A204.1 (cell line): ENCODE measurements around the gene HIF1A.
"Not testable (repeated sequence)": the region's sequence is repeated elsewhere in the genome, so short reads cannot be mapped to it uniquely, and the experiment has no call there.

ENCODE experiments used
- FAIRE-seq: peaks from 2 replicates; lab custom pipeline; 2012; peaks lifted over from hg19 to GRCh38; lab: Jason Lieb, UNC

HIF1A gene

DNA sequence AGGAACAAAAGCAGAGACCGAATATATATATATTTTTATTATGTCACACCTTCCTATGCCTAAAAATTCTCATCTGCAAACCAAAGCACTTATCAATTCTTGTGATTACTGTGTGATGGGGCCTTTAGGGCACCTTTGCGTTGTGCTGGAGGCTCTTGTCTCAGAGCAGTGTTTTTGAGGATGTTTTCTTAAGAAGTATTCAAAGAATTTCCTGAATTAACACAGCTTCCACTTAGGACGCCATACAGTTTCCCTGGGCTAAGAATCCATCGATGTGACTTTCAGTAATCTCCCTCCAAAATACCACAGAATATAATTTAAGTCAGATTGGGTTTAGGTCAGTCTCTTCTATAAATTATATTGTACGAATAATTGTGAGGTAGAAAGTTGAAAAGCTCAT, 22.0 kb upstream of the HIF1A start:
- no peak for FAIRE-seq

GRCh38 chr14:61675291-61675690, 20.0 kb upstream of the HIF1A start:
- FAIRE-seq = no peak

DNA sequence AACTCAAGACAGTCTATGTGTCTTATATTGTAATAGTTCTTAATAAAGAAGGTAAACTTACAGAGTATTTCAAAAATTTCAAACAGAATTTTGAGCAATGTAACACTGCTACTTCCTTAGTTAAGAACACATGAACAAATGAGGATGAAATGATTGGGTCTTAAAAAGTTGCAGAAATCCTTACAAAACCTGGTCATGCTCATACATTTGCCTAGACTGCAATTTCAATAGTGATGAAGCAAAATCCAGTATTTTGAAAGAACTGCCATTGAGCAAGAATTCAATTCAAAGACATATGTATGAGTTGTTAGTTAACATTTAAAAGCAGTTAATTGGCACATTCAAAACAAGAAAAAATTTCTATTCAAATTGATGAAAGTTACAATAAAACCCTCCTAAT, 17.8 kb upstream of the HIF1A start:
- no peak for FAIRE-seq

DNA sequence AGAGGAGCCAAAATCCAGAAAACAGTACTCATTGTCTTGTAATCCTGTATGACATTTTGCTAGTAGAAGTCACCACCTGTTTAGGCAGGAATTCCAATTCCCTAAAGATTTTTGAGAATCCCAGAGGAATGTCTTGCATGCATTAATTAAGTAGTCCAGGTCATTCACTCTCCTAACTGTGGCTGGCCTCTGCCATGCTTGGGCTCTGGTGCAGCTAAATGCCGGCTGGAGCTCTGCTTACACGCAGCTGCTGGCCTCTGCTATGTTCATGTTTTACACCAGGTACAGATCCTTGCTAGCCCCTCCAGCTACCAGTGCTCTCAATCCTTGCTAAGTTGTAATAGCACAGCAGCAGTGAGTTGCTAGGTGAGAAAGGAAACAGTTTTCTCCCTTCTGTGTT, 16.3 kb upstream of the HIF1A start:
- FAIRE-seq = no peak

DNA sequence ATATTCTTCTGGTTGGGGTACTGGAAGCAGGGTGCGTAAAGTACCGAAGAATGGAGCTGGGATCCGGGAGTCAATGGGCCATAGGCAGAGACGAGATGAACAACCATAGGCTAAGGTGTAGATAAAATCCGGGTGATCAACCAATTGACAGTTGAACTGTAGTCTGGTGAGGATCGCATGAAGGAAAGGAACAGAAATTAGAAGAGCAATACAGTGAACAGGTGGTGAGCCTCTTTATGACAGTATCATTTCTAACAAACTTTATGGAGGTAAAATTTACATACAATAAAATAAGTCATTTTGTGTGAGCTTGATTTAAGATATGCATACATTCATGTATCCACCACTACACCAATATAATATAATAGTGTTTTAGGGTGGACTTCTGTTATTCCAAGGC, 13.9 kb upstream of the HIF1A start:
- FAIRE-seq = no peak

GRCh38 chr14:61683108-61683507, 12.2 kb upstream of the HIF1A start:
- FAIRE-seq = no peak

GRCh38 chr14:61690039-61690438, 5.3 kb upstream of the HIF1A start:
- no peak for FAIRE-seq

- no peak for FAIRE-seq
Observed at GRCh38 chr14:61690982-61691381, 4.3 kb upstream of the HIF1A start.

DNA sequence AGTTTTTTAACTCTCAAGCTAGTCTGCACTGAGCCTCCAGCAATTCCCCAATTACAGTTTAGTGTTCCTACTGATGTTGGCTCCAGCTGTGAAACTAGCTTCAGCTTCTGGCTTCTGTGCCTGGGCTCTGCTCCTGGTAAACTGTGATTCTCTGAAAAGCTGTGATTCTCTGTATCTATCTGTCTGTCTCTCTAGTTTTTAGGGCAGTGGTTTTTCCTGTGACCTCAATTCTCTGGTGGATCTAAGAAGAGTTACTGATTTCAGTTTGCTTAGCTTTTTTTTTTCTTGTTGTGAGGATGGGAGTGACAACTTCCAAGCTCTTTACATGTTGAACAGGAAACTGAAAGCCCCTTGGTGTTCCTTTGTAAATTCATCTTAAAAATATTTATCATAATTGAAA, 3.8 kb upstream of the HIF1A start:
- FAIRE-seq = no peak

- FAIRE-seq = no peak
Observed at GRCh38 chr14:61694039-61694438, 1.3 kb upstream of the HIF1A start.

- FAIRE-seq = no peak
Observed at GRCh38 chr14:61695695-61696527, 598 bp downstream of the HIF1A start.

- FAIRE-seq = no peak
Observed at GRCh38 chr14:61696753-61697318, 1.5 kb downstream of the HIF1A start.

GRCh38 chr14:61698206-61698980, 3.1 kb downstream of the HIF1A start:
- no peak for FAIRE-seq

GRCh38 chr14:61699027-61699426, 3.7 kb downstream of the HIF1A start:
- FAIRE-seq = no peak

- no peak for FAIRE-seq
Observed at GRCh38 chr14:61700104-61700886, 5.0 kb downstream of the HIF1A start.

DNA sequence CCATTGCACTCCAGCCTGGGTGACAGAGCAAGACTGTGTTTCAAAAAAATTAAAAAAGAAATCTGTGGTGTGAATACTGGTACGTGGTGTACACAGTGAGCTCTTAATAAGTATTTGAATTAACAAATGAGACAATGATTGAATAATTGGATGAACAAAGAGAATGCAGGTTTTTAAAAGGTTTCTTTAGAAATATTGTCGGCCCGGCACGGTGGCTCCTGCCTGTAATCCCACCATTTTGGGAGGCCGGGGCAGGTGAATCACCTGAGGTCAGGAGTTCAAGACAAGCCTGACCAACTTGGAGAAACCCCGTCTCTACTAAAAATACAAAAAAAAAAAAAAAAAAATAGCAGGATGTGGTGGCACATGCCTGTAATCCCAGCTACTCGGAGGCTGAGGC, 6.6 kb downstream of the HIF1A start:
- FAIRE-seq = no peak

DNA sequence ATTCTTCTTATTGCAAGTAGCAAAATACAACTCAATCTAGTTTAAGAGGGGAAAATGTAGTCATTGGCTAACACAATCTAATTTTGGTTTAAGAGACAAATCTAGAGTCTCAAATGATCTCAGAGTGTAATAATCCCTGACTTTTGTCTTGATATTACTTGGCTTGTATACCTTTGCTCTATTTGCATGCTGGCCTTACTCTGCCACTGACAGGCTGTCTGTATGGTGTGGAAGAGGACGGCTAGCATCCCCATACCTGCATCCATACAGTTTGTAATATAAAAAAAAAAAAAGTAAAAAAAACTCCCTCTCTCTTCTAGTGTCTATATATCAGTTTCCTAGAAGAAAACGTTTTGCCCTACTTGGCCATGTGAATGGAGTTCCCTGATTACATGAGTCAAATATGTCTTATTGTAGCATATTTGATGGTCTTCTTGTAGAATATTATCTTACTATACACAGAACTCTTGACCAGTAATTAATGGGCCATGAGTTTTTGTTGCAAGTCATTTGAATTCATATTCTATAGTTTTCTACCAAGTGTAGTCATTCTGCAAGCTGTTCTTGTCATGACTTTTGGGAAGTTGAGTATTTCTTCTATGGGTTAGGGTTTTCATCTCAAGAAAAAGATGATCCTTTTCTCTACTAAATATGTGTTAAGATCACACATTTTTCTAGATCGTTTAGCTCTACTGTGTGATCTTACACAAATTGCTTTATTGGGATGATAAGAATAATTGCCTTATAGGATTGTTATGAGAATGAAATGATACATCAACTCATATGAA, 8.2 kb downstream of the HIF1A start:
- no peak for FAIRE-seq

GRCh38 chr14:61704554-61704953, 9.2 kb downstream of the HIF1A start:
- FAIRE-seq = no peak

DNA sequence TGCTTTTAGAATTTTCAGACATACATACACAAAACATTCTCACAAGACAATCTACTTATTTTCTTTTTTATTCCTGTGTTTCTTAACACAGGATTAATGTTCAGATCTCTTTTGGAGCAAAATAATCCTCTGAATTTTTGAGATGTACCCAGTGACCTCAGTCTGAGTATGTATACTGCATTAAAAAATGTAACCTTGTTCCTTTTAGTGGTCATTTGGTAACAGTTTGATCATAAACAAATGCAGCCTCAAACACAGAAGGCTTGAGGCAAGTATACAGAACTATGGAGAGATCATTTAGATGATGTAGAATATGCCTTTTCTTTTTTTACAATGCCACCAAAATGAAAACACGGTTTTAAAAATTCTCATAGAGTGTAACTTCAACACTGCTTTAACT, 9.7 kb downstream of the HIF1A start:
- no peak for FAIRE-seq

DNA sequence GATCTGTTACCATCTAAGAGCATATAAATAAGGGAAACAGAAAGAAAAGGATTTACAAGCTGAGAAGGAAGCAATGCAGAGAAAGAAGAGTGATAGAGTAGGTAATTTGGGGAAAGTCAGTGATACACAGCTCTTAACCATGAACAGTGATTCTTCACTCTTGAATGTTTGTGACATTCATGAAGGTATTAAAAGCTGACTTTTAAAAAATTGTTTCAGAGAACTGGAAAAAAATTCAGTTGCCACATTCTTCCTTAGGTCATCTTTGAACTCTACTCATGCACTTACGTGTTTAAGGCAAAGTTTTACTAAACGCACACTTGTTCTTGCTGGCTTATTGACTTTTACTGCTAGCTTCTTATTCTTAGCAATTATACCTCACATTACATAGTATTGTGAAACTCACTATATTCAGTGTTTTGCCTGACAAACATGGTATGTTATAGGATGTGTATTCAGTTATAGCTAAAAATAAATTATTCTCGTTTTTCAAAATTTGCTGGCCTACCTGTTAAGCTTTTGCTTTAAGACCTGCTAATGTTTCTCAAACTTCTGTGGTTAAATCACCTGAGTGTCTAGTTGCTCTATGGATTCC, 10.9 kb downstream of the HIF1A start:
- FAIRE-seq = no peak

GRCh38 chr14:61707774-61708173, 12.5 kb downstream of the HIF1A start:
- FAIRE-seq = not testable (repeated sequence)
